Head of caudate nucleus (tissue), 42 donors: ENCODE results near the gene ITFG1.
A peak's percentile ranks its signal among the peaks of the same experiment; 100 is the strongest.
"Not testable (repeated sequence)": the region's sequence is repeated elsewhere in the genome, so short reads cannot be mapped to it uniquely, and the experiment has no call there.

ENCODE experiments used
- DNase-seq, 42 donors: peaks; one replicate each; pipeline versions ENCODE4 v3.0.0 to v3.0.0-alpha.2; 2020 to 2021; ENCODE audit warnings: mixed read lengths in 7 of 42
- intact Hi-C: fragments of 100-400 bp; cut with DNase I; formaldehyde crosslinking; loops from one replicate; pipeline ENCODE4 v1.15.0; 2022

The ITFG1 gene

GRCh38 chr16:47142821-47143676, 317.8 kb downstream of the ITFG1 start:
- intact Hi-C loops = loop anchor here (5.0 to 10.0 kb wide), 2 partner anchors 912 to 1019 kb away; no protein-coding TSS in a partner anchor
- DNase-seq = peak in 39 of 42 donors; percentile 33 to 74 (median 53)

- intact Hi-C loops = loop anchor here (5.0 to 10.0 kb wide), 2 partner anchors 912 to 1020 kb away; no protein-coding TSS in a partner anchor
- DNase-seq = no peak
These were observed 318.4 kb downstream of the ITFG1 start for GRCh38 chr16:47142486-47142820.

- DNase-seq = peak; percentile 75 to 97 (median 90)
- intact Hi-C loops = loop anchor here (5.0 to 10.0 kb wide), 2 partner anchors 913 to 1020 kb away; no protein-coding TSS in a partner anchor
These were observed 318.9 kb downstream of the ITFG1 start for GRCh38 chr16:47141773-47142485.

DNA sequence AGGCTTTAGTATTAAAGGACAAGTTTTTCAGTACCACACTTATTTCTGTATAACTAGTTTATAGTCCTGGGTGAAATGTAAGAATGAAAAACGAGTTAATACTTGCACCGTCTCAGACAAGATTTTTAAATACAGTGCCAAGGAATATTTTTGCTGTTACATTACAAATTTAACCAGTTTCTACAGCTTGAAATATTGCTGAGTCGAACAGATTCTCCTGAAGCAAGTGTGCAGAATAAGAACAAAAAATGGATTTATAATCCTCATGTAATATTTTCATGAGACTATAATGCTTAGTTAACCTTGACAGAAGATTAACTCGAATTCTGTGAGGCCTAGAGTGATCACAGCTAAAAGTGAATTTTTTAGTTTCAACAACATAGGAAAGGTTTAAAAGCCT, 320.2 kb downstream of the ITFG1 start:
- no peak for DNase-seq
- intact Hi-C loops = loop anchor here (5.0 to 10.0 kb wide), 2 partner anchors 914 to 1022 kb away; no protein-coding TSS in a partner anchor

DNA sequence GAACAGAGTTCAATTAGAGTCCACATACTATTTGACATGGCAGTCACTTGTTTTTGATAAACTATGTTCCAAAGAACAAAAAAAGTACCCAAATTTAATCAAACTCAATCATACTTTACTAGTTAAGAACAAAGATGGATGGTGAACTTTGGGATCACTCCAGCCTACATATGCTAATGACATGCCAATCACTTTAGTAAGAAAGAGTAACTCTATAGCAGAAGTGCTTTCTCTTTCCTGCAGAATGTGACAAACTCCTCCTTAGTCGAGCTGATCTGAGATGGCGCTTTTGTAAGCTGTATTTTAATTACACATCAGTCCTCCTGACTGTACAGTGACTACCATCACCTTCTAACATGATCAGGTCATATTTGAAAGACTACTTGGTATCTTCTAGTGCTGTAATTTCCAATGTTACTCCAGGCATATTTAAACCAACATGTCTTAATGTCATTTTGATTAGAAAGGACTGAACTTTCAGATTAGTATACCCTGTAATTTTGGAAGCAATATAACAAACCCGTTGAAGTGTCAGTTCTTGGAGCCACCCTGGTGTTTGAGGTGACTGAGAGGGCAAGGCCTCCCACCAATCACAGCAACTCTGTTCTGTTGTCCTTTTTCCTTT, 321.2 kb downstream of the ITFG1 start:
- DNase-seq = peak in 5 of 42 donors; percentile 13 to 65 (median 47)
- intact Hi-C loops = loop anchor here (5.0 to 10.0 kb wide), 3 partner anchors 915 to 1485 kb away; no protein-coding TSS in a partner anchor

DNA sequence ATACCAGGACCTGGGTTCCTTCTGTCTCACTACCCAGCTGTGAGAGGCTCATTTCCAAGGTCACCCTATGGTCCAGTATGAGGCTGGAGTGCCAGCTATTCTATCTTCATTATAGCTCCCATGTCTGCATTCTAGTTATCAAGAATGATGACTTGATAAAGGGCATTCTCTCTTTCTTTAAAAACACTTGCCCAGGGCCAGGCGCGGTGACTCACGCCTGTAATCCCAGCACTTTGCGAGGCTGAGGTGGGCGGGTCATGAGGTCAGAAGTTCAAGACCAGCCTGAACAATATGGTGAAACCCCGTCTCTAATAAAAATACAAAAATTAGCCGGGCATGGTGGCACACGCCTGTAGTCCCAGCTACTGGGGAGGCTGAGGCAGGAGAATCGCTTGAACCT, 322.9 kb downstream of the ITFG1 start:
- not testable (repeated sequence) for DNase-seq
- intact Hi-C loops = loop anchor here (10.0 kb wide), 1 partner anchor 1487 kb away; no protein-coding TSS in a partner anchor

- intact Hi-C loops = loop anchor here (10.0 kb wide), 1 partner anchor 1489 kb away; no protein-coding TSS in a partner anchor
- no peak for DNase-seq
These were observed 324.6 kb downstream of the ITFG1 start for GRCh38 chr16:47136099-47136842.

DNA sequence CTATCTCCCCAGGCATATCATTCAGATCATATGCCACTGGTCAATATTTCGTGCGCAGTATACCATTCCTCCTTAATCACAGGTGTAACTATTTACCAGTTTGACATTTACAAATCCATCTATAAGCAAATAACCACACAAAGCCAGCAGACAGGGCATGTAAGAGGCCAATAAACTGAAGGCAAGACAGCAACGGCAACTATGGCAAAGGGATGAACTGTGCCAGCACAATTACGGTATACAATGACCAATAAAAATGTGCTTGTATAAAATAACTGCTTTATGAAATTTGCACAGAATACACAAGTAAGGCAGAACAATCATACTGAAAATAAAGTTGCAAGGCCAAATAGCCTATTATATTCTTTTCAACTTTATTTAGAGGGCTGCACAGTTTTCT, 326.3 kb downstream of the ITFG1 start:
- intact Hi-C loops = loop anchor here (10.0 kb wide), 1 partner anchor 1490 kb away; no protein-coding TSS in a partner anchor
- no peak for DNase-seq

GRCh38 chr16:47132308-47132707, 328.6 kb downstream of the ITFG1 start:
- DNase-seq = no peak
- intact Hi-C loops = loop anchor here (10.0 kb wide), 1 partner anchor 1492 kb away; no protein-coding TSS in a partner anchor

DNA sequence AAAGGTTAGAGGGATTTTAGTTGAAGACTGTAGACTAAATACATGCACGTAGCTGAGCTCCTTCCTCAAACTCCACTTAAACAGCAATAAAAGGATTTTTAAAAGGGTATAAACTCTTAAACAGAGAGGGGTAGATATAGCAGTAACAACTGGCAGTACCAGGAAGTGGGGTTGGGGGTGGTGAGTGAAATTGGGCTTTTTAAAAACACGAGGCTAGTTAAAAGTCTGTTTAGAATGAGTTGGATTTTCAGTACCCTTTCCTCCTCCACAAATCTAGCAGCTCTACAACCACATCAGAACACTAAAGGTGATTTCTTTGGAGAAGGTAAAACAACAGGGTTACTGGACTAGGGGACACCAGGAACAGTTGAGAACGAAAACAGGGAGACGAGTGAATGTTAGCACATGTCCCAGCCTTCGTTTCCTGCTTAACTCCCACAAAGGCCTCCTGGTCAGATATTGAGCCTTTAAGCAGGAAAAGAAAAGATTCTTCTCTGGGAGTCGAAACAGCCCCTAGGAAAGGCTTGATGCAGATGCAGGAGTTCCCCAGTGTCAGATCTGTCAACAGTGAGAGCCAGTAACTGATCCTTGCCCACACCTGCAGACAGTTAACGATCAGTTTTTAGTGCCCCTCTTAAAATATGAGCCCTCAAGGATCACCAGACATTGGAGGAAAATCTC, 331.0 kb downstream of the ITFG1 start:
- no peak for DNase-seq
- intact Hi-C loops = loop anchor here (10.0 kb wide), 1 partner anchor 1495 kb away; no protein-coding TSS in a partner anchor

DNA sequence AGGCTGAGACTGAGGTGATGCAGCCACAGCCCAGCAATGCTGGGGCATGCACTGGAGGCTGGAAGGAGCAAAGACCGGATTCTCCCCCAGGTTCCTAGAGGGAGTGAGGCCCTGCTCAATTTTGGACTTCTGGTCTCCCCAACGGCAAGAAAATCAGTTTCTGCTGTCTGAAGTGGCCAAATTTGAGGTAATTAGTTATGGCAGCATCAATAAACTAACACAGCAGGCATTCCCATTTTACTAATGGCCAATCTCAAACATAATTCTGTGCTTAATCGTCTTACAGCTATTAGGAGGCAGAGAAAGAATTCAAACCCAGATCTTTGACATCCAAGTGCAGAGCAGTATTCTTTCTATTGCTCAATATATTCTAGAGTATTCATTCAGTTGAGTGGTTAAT, 333.3 kb downstream of the ITFG1 start:
- intact Hi-C loops = no loop called here
- DNase-seq = no peak

DNA sequence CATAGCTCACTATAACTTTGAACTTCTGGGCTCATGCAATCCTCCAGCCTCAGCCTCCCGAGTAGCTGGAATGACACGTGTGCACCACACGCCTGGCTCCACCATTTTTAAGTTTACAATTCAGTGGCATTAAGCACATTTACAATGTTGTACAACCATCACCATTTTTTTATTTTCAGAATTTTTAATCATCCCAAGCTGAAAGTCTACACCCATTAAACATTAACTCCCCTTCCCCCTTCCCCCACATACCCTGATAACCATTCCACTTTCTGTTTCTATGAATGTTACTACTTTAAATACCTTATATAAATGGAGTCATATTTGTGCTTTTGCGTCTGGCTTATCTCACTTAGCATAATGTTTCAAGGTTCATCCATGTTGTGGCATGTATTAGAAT, 335.1 kb downstream of the ITFG1 start:
- DNase-seq = no peak
- intact Hi-C loops = no loop called here

DNA sequence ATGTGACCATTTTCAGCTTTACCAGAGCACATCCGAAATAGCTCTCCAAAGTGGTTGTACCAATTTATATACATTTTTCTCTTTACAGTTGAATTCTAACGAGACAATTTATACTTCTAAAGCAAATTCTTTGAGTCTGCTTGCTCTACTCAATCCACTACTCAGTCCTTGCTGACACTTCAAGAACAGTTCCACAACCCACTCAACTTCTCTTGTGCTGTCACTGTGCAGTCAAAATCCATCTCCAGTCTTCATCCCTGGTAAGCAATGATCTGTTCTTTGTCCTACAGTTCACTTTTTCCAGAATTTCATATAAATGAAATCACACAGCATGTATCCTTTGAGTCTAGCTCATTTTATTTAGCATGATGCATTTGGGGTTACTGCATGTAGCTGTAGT, 347.7 kb downstream of the ITFG1 start:
- intact Hi-C loops = no loop called here
- DNase-seq = peak in 7 of 42 donors; percentile 19 to 67 (median 33)

- DNase-seq = no peak
- intact Hi-C loops = no loop called here
These were observed 349.9 kb downstream of the ITFG1 start for GRCh38 chr16:47110939-47111338.

- DNase-seq = no peak
- intact Hi-C loops = no loop called here
These were observed 351.5 kb downstream of the ITFG1 start for GRCh38 chr16:47109361-47109760.
